ENCODE measurements around the gene POPDC2.

The POPDC2 gene

GRCh38 chr3:119643528-119643927 is 16.9 kb downstream of the POPDC2 start:
- CTCF ChIA-PET: interaction anchor here (0.6 to 0.7 kb wide), 2 partner anchors 20 to 37 kb away, joined by 3 to 4 read pairs; no protein-coding TSS in a partner anchor

GRCh38 chr3:119642746-119643473 is 17.5 kb downstream of the POPDC2 start:
- POLR2A ChIA-PET: no interaction called here
- TF ChIP-seq BCL11B (tag by site-specific recombination; IDR thresholded peaks at IDR 0.05; ENCODE audit: low read depth): no peak
- TF ChIP-seq ZNF18 (tag by site-specific recombination; IDR thresholded peaks at IDR 0.05): no peak
- TF ChIP-seq ZXDB (tag by site-specific recombination; IDR thresholded peaks at IDR 0.05): no peak
- no peak for TF ChIP-seq PBX3 (CRISPR knock-in tag; IDR thresholded peaks at IDR 0.05)
- no peak for TF ChIP-seq ZNF785 (tag by site-specific recombination; IDR thresholded peaks at IDR 0.05)
- no peak for TF ChIP-seq ZNF394 (tag by site-specific recombination; IDR thresholded peaks at IDR 0.05; ENCODE audit: borderline replicate concordance)
- TF ChIP-seq ZNF596 (tag by site-specific recombination; IDR thresholded peaks at IDR 0.05): no peak
- TF ChIP-seq ZSCAN5A (tag by site-specific recombination; IDR thresholded peaks at IDR 0.05): no peak
- Histone ChIP-seq H3K4me3 (ENCODE audit: low read depth, low read length) (no peak overlapping the region), H3K36me3 (ENCODE audit: control insufficient read depth in 2 of 2, insufficient read depth in 1 of 2, low read length in 2 of 2) (peaks cover 0 to 4% of the 10 kb centered on the region in 2 experiments; a peak in 1 of 3 replicates), H3K27ac (ENCODE audit: extremely low read depth, low read depth, low read length) (no peak overlapping the region), H3K9me3 (ENCODE audit: control insufficient read depth, insufficient read depth, low read depth, low read length) (no peaks in the 10 kb centered on the region), H3K4me1 (ENCODE audit: control insufficient read depth, insufficient read depth, low read length) (no peaks in the 10 kb centered on the region)
- CTCF ChIA-PET: interaction anchor here (0.7 kb wide), 1 partner anchor 21 kb away, joined by 3 read pairs; no protein-coding TSS in a partner anchor

More at GRCh38 chr3:119643528-119643927, 16.9 kb downstream of the POPDC2 start:
- POLR2A ChIA-PET: no interaction called here
- H3K4me3 ChIP-seq (ENCODE audit: low read depth, low read length): no peak overlapping the region
- TF ChIP-seq ZNF335 (tag by site-specific recombination; conservative IDR thresholded peaks at IDR 0.05): 0 out of 2 replicates have a peak, but pooled peaks have one; percentile 14
- TF ChIP-seq, protein P1, sequence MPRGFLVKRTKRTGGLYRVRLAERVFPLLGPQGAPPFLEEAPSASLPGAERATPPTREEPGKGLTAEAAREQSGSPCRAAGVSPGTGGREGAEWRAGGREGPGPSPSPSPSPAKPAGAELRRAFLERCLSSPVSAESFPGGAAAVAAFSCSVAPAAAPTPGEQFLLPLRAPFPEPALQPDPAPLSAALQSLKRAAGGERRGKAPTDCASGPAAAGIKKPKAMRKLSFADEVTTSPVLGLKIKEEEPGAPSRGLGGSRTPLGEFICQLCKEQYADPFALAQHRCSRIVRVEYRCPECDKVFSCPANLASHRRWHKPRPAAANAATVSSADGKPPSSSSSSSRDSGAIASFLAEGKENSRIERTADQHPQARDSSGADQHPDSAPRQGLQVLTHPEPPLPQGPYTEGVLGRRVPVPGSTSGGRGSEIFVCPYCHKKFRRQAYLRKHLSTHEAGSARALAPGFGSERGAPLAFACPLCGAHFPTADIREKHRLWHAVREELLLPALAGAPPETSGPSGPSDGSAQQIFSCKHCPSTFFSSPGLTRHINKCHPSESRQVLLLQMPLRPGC (tag by site-specific recombination; IDR thresholded peaks at IDR 0.05): no peak
- no peak overlapping the region for H3K27ac ChIP-seq (ENCODE audit: extremely low read depth, low read depth, low read length)
- peaks cover 0 to 4% of the 10 kb centered on the region in 2 experiments; a peak in 1 of 3 replicates for H3K36me3 ChIP-seq (ENCODE audit: control insufficient read depth in 2 of 2, insufficient read depth in 1 of 2, low read length in 2 of 2)
- no peaks in the 10 kb centered on the region for H3K9me3 ChIP-seq (ENCODE audit: control insufficient read depth, insufficient read depth, low read depth, low read length)
- H3K4me1 ChIP-seq (ENCODE audit: control insufficient read depth, insufficient read depth, low read length): no peaks in the 10 kb centered on the region

- Histone ChIP-seq H3K36me3 (ENCODE audit: control insufficient read depth in 2 of 2, insufficient read depth in 1 of 2, low read length in 2 of 2) (peaks cover 0 to 4% of the 10 kb centered on the region in 2 experiments; a peak in 1 of 3 replicates), H3K4me1 (ENCODE audit: control insufficient read depth, insufficient read depth, low read length) (no peaks in the 10 kb centered on the region), H3K9me3 (ENCODE audit: control insufficient read depth, insufficient read depth, low read depth, low read length) (no peaks in the 10 kb centered on the region), H3K4me3 (ENCODE audit: low read depth, low read length) (no peak overlapping the region), H3K27ac (ENCODE audit: extremely low read depth, low read depth, low read length) (no peak overlapping the region)
- POLR2A ChIA-PET: interaction anchor here (1.1 kb wide), 1 partner anchor 24 kb away, joined by 3 read pairs; no protein-coding TSS in a partner anchor
- CTCF ChIA-PET: interaction anchor here (0.6 kb wide), 1 partner anchor 154 kb away, joined by 3 read pairs; no protein-coding TSS in a partner anchor
- TF ChIP-seq SETDB1 (IDR thresholded peaks at IDR 0.05; ENCODE audit: insufficient read length, low read length) (peak; percentile 68), ZNF248 (tag by site-specific recombination; IDR thresholded peaks at IDR 0.05) (no peak)
These were observed 19.0 kb downstream of the POPDC2 start for GRCh38 chr3:119641416-119641815.
